Endothelial cell of coronary artery (primary cell): Measurements from ENCODE around the gene MSRB3. TPM values are rescaled to one million over a fixed set of nuclear protein-coding genes. Genes with fewer than 3 reads are reported as not detected.

ENCODE experiments used
- total RNA-seq: library from RNA; depleted of rRNA; stranded (reverse); fragments of >200 nt; gene quantifications from 2 replicates; pipeline ENCODE4 v1.2.3, GENCODE V29; 2014

MSRB3 gene
- 27.6 and 52.5 TPM in 2 replicates for total RNA-seq

GRCh38 chr12:65278576-65279368 lies at the start of gene MSRB3:
Gene MSRB3, plus strand, starts transcription at chr12:65278683. Its CDS starts 29,897 bp downstream, at chr12:65308580.

Other genes starting within 250 kb of the MSRB3 start
- not detected in 2 replicates for gene WIF1, start 157.4 kb upstream of the MSRB3 start, total RNA-seq
- 20.0 and 23.8 TPM in 2 replicates for gene LEMD3, start 109.1 kb upstream of the MSRB3 start, total RNA-seq